Stimulated activated CD4-positive, alpha-beta T cell treated with anti-CD3 and anti-CD28 coated beads, Interleukin-2, amount 100 ng/mL, for 4 hours (primary cell): Measurements from ENCODE around the gene NPAS2.

ENCODE experiments used
- DNase-seq: peaks from one replicate; pipeline ENCODE4 v3.0.0-alpha.2; 2020; ENCODE audit warnings: low read depth

The NPAS2 gene

GRCh38 chr2:100940240-100940639, 120.3 kb downstream of the NPAS2 start:
- no peak for DNase-seq

- DNase-seq = no peak
These were observed 121.1 kb downstream of the NPAS2 start for GRCh38 chr2:100940766-100941645.

GRCh38 chr2:100941646-100942240, 121.8 kb downstream of the NPAS2 start:
- DNase-seq = no peak

DNA sequence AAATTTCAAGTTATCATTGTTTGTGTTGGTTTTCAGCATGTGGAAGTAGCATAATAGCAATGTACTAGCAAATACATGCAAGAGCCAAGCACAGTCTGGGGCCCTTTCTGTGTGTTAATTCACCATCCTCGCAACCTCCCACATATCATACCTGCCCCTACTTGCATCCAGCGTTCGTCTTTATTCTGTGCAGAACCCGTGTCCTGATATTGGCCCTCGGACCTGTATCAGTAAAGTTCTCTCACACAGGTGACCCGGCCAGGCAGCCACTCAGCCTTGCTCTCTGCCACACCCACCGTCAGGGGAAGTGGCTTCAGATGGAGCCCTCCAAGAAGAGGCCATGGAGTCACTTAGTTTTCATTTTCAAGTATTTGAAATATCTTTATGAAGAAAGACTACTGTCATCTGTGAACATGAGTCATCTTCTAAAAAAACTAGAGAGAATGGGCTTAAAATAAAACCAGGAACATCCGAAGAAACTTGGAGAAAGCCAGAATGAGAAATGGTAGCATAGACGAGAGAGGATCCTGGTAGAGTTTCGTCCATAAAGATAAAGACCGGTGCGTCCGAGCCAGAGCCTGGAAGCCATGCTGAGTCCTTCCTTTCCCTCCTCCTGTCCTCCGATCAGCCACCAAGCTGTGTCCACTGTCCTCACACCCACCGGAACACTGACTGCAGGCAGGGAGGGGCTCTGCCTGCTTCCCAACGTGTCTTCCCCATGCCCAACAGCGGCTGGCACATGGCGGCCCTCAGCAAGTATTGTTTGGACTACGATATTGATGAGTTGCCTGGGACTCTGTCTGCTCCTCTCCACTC, 124.9 kb downstream of the NPAS2 start:
- DNase-seq = no peak

DNA sequence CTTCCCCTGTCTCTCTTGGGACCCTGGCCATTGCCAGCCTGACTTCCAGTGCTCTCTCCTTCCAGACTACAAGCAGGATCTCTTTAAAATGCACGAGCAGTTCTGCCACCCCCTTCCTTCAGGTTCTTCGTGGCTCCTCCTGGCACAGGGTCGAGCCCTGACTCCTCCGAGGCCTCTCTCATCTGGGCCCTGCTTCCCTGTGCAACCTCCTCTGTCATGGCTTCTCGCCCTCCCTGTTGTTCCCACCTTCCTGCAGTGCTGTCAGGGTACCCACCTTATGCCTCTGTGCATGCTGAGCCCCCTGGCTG, 125.4 kb downstream of the NPAS2 start:
- no peak for DNase-seq

- DNase-seq = no peak
These were observed 126.1 kb downstream of the NPAS2 start for GRCh38 chr2:100945930-100946607.

DNA sequence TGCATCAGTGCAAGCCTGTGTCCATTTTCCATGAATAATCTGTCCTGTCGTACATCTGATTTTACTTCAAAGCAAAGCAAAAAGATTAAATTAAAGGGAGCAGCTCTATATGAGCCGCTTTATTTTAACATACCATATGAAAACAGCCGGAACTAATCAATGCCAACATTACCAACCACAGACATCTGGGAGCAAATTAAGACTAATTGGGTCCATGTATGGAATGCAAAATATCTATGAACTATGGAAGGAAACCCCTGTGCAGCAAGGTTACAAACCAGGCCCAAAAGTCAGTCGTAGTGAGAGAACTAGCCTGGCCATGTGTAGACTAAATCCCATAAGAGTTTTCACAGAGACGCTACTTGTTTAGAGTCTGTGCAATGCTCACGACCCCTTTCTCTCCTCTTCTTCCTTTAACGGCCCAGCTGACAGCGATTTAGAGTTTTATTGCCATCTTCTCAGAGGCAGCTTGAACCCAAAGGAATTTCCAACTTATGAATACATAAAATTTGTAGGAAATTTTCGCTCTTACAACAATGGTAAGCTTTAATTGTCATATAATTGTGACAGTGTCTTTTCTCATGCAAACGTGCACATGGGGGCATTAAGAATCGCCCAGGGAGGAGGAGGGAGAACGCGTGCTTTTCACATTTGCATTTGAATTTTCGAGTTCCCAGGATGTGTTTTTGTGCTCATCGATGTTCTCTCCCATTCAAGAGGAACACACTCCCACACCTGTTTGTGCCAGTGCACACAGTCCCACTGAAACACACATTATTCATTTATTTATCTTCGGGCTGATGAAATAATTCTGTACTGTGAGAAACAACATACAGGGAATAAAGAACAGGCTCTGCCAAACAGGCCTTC, 129.2 kb downstream of the NPAS2 start:
- no peak for DNase-seq

GRCh38 chr2:100952512-100952911, 132.6 kb downstream of the NPAS2 start:
- DNase-seq = no peak

DNA sequence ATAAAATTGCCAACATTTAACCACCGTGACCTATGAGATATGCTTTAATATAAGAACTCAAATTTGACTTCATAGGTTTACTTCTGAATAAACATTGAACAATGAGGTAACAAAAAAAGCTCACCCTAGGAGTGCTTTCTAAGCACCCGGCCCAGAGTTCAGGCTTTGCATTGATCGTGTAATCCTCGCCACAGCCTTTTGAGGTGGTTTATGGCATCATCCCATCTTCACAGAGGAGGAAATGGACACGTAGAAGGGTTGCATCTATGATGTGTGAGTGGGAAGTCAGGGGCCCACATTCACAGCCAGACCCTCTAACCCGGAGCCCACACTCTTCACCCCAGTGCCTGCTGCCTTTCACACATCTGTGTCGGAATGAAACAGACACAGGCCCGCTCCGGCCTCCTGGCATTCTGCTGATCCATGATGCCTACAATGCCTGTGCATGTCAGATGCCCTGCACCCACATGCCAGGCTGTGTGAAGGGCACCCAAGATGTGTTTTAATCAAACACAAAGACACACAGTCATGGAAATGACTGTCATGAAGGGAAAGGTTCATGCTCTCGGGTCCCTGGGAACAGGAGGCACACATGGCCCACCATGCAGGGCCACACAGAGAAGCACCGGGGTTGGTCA, 133.6 kb downstream of the NPAS2 start:
- DNase-seq = no peak

DNA sequence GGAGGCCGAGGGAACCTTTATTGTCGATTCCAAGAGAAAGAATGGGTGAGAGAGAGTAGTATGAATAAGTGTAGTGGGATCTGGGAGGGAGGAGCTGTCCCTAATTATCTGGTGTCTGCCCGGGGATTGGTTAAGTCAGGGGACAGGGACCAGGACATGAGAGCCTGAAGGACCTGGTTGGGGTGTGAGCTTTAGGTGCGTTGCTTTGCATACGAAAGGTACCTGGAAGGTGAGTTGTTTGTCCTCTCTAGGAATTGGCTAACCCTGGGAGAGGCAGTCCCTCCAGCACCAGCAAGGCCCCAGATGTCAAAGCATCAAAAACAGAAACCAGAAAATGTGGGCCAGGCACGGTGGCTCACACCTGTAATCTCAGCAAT, 134.1 kb downstream of the NPAS2 start:
- no peak for DNase-seq

GRCh38 chr2:100955226-100955625, 135.3 kb downstream of the NPAS2 start:
- DNase-seq = no peak

DNA sequence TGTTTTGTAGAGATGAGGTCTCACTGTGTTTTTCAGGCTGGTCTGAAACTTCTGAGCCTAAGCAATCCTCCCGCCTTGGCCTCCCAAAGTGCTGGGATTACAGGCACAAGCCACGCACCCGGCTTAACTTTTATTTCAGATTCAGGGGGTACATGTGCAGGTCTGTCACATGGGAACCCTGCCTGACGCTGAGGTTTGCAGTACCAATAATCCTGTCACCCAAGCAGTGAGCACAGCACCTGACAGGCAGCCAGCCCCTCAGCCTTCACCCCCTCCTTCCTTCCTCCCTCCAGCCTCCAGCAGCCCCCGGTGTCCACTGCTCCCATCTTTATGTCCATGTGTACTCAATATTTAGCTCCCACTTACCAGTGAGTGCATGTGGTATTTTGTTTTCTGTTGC, 136.1 kb downstream of the NPAS2 start:
- DNase-seq = no peak

DNA sequence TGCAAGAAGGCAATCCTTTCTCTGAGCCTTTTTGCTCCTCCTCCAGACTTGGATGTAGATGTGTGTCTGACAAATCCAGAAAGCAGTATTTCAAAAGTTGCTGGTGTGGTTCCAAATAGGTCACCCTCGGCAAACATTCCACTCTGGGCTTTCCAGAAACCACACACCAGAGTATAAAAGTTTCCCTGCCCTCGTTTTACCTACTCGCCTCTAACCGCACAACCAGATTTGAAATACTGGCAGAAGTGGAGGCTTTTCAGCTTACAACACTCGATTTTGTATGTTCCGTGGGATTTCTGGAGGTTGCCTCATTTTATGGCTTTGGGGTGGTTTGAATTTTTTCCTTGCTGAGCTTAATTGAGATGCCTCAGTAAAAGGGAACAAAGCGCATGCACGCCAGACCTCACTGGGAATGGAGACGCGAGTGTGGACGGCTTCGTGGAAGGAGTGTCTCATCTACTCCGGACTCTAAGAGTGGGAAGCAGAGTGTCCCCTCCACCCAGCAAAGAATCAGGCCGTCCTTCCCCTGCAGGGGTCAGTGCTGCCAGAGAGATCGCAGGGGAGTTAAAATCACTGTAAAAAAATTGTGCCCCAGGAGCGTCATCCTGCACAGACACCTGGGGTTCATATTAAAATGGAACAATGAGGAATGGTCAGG, 138.2 kb downstream of the NPAS2 start:
- DNase-seq = no peak

- DNase-seq = no peak
These were observed 139.4 kb downstream of the NPAS2 start for GRCh38 chr2:100959225-100959880.

- DNase-seq = no peak
These were observed 140.7 kb downstream of the NPAS2 start for GRCh38 chr2:100960688-100961087.

- DNase-seq = no peak
These were observed 142.6 kb downstream of the NPAS2 start for GRCh38 chr2:100962366-100963025.

DNA sequence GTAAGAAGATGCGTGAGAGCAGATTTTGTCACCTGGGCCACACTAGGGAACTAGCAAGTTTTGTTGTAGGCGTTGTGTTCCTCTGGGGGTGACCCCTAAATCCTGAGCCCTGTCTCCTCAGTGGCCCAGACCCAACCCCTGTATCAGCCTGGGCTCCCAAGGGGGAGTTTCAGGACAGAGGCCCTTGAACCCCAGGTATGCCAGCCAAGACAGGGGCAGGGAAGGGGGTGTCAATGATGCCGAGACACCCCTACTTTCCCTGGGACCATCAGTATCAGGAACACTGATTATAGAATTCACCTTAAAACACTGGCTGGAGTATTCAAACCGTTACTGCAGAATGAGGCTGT, 143.1 kb downstream of the NPAS2 start:
- DNase-seq = no peak

DNA sequence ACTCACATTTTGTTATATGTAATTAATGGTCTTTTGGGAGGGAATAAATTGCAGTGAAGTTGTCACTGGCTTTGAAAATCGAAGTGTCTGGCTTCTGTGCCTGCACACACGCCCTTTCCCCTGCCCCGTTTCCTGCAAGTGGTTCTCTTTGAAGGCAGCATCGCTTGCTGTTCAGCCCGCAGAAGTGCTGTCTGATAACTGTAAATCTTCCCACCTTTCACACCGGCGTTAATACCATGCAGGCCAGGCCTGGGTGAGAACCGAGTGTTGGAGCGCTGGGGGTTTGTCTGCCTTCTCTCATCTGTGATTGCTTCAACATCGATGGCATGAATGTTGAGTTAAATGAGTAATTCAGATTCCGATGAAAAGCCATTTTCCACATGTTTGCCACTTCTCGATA, 144.3 kb downstream of the NPAS2 start:
- no peak for DNase-seq

DNA sequence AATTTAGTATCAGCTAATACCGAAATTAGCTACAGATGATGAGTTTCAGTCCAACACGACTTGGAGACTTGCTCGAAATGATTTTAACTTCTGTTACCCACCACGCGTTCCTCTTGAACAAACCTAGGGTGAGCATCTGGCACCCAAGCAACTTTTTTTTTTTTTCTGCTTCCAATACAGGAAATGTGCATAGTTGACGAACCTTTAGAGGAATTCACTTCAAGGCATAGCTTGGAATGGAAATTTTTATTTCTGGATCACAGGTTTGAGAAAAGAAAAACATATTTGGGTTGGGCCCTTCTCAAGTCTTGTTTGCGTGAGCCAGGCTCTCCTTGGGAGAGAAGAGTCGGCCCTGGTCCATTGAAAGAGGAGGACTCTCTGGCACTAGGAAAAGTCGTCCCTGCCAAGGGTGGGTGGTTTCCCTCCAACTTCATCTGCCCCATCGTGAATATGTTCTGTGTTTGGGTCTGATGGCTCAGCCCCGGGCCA, 144.8 kb downstream of the NPAS2 start:
- DNase-seq = no peak
